Measurements from ENCODE around the gene MARCHF11. TPM values are rescaled to one million over a fixed set of nuclear protein-coding genes. Genes with fewer than 3 reads are reported as not detected.

Gene MARCHF11, protein sequence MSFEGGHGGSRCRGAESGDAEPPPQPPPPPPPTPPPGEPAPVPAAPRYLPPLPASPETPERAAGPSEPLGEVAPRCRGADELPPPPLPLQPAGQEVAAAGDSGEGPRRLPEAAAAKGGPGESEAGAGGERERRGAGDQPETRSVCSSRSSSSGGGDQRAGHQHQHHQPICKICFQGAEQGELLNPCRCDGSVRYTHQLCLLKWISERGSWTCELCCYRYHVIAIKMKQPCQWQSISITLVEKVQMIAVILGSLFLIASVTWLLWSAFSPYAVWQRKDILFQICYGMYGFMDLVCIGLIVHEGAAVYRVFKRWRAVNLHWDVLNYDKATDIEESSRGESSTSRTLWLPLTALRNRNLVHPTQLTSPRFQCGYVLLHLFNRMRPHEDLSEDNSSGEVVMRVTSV
- 33.0 and 36.6 TPM in 2 replicates for polyA plus RNA-seq (2014; cell fraction: cytosol; rRNA removed)
- 15.9 and 28.6 TPM in 2 replicates for polyA plus RNA-seq (2014; cell fraction: nucleus; rRNA removed)

DNA sequence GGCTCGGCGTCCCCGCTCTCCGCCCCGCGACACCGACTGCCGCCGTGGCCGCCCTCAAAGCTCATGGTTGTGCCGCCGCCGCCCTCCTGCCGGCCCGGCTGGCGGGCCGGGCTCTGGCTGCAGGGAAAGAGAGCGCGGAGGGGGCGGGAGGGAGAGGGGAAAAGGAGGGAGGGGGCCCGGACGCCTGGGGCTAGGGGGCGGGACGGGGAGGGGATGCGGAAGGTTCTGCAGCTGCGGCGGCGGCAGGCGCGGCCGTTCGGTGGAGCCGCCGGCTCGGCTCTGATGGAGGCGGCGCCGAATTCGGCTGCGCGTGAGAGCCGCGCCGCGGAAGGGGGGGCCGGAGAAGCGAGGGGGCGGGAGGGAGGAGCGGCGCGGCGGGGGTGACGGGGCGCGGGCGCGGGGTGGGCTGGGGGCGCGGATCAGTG, at the start of gene MARCHF11:
Gene MARCHF11, minus strand, starts transcription at position 281 of the 425 bp plus-strand sequence. Its CDS starts 216 bp downstream, at position 65.
- peak; percentile 43 for DNase-seq (ENCODE audit: low spot score)

DNA sequence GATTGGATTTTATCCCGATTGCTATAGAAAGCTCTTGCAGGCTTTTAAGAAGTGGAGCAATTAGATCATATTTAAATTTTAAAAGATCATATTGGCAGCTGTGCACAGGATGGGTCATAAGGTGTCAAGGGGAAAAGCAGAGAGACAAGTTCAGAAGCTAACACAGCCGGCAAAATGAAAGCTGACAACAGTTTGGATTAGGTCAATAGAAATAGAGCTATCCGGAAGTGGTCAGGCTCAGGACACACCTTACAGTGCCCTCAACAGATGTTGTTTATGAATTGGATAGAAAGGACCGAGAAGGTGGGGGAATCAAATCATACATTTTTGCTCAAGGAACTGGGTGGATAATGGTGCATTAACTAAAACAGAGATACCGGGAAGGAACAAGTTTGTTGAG, 46.3 kb upstream of the MARCHF11 start:
- DNase-seq (ENCODE audit: low spot score) = no peak

DNA sequence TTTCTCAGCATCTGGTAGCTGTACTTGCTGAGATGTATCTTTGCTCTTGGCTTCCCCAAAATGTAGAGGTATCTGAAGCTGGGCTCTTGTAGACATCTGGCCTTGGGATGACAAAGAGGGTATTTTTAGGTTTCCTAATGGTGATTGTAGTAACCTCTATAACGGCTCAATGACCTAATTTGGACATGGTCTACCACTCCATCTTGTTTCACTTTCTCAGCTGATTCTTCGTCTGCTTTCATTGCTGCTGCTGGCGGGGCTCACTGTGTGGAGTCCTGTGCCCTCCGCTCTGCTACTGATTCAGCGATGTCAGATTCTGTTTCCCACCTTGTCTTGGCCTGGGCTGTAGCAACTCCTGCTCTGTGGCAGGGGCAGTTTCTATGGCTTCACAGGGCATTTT, 12.7 kb upstream of the MARCHF11 start:
- no peak for DNase-seq (ENCODE audit: low spot score)

DNA sequence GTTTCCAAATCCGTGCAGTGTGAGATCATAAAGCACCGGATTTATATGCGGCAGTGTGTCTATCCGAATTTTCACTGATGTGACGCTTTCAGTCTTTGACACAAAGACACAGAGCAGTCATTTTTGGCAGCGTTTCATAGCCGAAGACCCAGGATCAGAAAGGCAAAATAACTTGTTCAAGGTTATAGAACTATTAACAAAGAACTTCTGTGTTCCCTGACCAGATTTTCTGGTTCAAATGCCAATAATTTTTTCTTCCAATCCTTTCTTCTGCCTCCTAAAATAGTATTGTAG, 1.1 kb upstream of the MARCHF11 start:
- DNase-seq (ENCODE audit: low spot score) = no peak

DNA sequence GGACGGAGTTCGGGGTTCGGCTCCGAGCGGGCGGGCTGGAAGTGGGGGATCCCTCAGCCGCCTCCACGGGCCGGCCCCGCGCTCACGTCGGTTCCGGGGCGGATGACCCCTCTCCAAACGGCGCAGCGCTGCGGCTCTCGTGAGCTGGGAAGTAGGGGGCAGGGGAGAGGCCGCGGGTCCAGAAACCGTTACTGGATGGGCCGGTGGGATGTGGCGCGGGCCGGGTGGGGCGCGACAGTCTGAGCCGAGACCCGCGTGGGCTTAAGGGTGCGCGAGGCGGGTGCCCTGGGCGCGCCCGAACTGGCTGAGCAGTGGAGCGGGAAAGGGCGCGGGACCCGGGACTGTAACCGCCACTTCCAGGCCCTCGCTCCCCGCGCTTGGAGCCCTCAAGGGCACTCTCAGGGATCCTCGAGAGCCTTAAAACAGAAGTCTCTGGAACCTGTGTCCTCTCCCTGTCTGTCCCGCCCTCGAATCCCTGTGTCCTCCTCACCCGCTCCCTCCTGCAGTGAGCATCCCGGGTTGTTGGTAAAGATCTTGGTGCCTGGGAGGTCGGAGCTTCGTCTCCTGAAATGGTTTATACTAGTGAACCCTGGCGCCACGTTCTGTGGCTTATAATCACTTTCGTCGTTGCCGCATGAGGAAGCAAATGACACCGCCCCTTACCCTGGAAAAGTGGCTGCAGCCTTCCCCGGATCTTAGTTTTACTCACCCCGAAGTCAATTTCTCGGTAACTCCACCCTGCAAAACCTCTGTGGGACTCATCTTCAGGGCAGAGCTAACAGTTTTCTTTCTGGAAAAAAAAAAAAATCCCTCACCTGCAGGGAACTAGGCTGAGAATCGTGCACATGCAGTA, 571 bp upstream of the MARCHF11 start:
- DNase-seq (ENCODE audit: low spot score) = peak; percentile 15

DNA sequence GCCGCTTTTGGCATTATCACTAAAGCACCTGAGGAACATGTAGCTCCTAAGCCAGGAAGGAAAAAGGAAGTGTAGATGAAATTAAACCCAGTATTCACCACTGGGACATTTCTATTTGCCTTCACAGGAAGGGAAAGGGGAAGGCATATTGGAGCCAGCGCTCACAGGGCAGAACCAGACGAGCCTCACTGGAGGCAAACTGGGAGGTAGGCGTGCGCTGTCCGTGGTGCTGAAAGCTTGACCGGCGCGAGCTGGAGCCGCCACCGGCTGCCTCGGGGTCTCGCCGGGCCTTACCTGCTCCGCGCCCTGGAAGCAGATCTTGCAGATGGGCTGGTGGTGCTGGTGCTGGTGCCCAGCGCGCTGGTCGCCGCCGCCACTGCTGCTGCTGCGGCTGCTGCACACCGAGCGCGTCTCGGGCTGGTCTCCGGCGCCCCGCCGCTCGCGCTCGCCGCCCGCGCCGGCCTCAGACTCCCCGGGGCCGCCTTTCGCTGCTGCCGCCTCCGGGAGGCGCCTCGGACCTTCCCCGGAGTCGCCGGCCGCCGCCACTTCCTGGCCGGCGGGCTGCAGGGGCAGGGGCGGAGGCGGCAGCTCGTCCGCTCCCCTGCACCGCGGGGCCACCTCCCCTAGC, 732 bp downstream of the MARCHF11 start:
- DNase-seq (ENCODE audit: low spot score) = peak; percentile 74

DNA sequence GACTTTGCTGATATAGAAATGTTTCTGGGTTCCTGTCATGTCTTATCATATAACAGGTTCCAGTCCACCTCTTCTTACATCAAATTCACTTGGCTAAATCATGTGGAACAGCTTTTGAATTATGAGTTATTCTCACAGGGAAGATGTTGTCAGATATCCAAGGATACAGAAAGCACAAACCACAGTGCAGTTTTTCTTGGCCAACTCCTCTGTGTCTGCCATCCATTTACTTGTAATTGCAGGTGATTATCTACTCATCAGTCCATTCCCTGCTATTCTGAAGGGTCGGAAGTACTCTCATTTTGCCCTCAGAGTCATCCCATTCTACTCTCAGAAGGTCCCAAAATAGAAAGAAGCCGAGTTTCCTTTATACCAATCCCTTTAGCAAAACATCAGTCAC, 10.0 kb downstream of the MARCHF11 start:
- peak; percentile 95 for DNase-seq (ENCODE audit: low spot score)

DNA sequence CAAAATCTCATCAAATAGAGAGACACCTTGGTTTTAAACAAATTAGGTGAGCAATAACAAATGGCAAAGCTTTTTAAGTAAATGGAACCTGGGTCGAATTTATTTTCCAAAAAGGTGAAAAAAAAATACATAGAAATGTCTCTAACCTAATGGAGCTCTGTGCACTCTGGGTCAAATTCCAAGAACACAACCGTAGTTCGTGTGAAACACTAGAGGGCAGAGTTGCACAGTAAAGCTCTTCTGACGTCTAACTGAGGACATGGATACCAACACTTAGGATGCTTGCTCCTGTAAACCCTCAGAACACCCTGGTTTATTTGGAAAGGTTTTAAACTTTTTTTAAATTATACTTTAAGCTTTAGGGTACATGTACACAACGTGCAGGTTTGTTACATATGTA, 18.9 kb downstream of the MARCHF11 start:
- peak; percentile 84 for DNase-seq (ENCODE audit: low spot score)

DNA sequence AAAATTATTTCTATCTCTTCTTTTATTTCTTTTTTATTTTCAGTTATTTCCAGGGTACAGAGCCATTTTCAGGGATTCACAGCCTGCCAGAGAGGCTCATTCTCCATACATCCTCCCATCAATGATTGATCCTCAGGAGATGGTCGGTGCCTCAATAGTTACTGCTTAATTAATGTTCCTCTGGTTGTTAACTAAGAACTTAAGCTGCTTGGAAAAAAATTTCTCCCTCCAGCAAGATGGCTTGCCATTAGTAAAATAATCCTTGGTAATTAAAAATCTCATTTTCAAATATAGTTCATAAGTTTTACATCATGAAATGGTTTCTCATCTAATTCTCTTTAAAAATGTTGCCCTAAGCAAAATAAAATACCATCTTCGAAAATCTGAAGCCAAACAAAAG, 20.0 kb downstream of the MARCHF11 start:
- no peak for DNase-seq (ENCODE audit: low spot score)

DNA sequence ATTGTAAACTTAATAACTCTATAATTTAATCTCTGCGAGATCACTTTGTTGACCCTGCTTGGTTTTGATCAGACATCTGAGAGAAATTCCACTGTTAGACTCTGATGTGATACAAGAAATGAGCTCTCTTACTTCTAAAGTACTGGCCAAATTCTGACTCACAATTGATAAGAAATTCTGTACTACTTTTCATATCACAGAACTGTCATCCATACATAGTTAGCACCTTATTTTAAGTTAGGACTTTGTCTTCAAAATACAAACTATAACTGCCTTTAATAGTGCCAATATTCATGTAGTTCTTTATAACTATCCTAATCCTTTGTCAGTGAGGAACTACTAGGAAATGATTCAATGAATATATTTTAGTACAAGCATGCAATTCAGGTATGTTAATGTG, 23.4 kb downstream of the MARCHF11 start:
- DNase-seq (ENCODE audit: low spot score) = no peak

DNA sequence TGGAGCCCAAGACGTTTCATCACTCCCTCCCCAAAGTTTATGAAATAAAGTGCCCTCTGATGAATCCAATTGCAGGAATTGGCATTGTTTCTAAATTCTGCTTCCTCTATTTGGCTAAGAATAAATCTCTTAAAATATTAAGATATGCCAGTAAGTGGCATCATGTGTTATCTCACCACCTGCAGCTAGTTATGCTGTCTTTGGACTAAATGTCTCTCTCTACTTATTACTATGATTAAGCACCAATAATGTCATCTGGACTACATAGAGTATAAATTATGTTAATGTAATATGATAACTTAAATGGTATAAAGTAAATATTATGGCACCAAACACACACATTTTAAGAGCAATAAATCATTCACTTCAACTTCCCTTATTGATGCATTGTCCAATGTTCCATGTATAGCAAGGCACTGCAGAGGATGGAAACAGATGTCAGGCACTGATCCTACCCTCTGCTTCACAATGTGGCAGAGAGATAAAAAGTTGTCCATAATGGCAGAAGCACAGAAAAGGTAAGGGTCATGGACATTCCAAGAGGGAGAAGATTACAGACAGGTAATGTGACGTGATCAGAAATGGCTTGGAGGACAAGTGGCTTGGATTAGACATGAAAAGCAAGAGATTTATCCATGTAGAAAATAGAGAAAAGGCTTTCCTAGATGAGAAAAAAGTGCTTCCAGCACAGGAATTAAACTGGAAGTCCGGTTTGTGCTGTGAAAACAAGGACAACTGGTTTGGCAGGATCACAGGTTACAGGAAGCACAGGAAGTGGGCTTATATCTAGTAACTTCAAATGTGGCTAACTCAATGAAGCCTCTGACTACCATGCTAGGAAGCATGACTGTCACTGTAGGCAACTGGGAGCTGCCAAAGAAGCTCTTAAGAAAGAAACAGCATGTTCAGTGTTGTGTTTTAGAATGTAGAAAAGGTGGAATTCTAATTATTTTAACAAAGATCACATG, 26.7 kb downstream of the MARCHF11 start:
- peak; percentile 47 for DNase-seq (ENCODE audit: low spot score)

DNA sequence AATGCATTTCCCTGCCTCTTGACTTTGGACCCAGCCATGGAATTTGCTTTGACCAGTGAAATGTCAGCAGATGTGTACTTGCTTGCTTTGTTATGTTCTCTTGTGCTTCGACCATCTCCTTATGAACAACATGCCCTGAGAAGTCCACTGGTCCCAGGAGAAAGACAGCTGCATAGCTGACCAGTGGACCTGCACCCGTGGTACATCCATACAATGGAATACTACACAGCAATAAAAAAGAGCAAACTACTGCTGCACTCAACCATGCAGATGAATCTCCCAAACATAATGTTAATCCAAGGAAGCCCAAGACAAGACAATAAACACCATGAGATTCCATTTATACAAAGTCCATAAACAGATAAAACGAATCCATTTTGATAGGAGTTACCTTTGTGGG, 30.0 kb downstream of the MARCHF11 start:
- no peak for DNase-seq (ENCODE audit: low spot score)

DNA sequence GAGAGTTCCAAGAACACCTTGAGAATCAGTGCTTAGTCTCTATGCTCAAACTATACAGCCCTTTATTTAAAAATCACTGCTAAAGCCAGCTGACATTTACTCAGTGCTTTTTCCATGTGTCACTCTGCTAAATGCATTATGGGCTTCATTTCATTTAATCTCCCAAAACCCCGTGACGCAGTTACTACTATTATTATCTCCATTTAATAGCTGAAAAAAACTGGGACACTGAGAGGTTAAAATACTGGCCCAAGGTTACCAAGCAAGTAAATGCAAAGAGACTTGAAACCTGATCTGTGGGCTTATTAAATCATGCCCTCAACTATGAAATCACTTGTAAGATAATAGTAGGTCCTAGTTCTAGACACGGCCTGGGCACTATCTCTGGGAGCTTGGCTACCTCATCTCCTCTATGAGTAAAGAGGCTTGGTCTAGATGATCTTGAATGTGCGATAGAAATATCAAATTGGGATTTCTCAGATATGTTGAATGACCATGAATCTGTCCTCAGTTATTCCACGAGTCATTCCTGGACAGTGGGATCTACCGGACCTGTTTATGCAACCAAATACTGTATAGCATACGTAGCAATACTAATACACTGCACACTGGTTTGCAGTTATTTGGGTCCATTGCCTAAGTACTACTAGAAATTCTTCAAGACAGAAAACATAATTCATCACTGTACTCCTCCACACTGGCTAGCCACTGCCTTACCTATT, 32.3 kb downstream of the MARCHF11 start:
- DNase-seq (ENCODE audit: low spot score) = peak; percentile 29

DNA sequence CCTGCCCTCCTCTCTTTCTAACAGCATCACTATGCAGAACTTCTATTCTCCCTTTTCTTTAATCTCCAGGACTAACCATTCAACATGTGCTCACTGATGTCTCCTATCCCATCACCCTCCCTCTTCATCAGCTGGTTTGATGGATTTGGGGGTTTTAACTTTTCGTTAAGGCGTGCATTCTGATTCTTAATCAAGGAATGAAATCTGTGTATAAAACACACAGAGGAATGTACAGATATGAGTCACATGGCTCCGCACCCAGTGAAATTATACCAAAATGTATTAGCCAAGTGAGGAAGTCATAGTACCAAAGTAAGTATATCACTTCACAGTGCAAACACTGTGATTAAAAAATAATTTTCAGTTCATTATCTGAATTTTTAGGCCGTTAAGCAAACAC, 35.2 kb downstream of the MARCHF11 start:
- DNase-seq (ENCODE audit: low spot score) = no peak

DNA sequence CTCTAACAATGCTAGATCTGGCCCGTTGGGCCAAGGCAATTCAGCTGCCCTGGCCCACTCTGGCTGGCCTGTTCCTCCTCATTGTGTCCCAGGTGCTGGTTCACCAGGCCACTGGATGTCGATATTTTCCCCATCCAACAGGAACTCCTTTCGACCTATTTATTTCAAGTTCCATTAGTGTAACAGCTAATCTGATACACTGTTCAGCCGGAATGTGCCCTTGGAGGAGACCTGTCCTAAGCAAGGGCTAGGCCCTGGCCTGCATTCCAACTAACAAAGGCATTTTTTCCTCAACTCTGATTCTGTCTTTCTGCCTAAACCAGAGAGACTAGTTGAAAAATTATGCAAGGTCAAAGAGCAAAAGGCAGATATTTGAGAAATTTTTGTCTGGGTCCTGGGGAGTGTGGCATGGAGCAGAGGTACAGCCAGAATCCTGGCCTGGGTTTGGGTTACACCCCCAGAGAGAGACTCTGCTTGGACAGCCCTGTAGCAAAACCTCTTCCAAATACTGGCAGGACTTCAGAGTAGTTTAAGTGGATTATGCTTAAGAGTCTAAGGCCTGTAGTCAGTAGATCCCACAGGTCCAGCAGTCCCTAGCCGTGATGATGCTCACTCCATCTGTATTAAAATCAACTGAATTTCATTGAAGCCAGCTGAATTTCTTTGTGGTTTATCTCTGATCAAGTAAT, 36.1 kb downstream of the MARCHF11 start:
- peak; percentile 51 for DNase-seq (ENCODE audit: low spot score)

DNA sequence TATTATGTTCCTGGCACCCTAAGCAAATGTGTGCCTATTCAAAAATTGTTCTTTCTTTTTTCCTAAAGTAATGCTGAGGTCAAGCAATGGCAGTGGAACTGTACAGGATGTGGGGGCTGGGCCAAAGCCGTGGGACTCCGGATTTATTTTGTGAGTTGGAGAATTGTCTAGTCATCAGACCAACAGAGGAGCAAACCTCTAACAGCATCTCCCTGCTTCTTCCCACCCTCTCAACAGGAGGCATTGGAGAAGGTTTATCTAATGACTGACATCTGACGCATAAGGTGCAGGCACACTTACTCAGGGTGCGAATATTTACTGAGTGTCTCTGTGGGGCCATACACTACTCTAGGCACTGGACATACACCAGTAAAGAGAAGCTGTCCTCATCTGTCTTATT, 38.6 kb downstream of the MARCHF11 start:
- no peak for DNase-seq (ENCODE audit: low spot score)

DNA sequence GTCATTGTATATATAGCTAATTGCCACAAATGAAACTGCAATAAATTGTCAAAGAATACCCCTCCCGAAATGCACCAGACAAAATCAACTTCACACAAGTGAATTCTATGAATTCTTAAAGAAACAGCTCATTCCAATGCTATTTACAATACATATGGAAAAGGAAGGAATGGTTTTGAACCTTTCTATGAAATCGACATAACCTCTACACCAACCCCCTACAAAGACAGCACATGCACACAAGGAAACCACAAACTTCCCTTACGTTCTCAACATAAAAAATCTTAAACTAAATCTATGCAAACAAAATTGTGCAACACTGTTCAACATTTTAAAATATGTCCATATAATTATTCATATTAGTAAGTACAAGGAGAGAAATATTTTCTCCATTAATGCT, 39.2 kb downstream of the MARCHF11 start:
- DNase-seq (ENCODE audit: low spot score) = no peak

DNA sequence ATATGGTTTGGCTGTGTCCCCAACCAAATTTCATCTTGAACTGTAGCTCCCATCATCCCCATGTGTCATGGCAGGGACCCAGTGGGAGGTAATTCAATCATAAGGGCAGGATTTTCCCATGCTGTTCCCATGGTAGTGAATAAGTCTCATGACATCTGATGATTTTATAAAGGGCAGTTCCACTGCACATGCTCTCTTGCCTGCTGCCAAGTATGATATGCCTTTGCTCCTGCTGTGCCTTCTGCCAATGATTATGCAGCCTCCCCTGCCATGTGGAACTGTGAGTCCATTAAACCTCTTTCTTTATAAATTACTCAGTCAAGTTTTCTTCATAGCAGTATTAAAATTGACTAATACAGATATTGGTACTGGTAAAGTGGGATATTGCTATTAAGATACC, 42.4 kb downstream of the MARCHF11 start:
- DNase-seq (ENCODE audit: low spot score) = no peak

DNA sequence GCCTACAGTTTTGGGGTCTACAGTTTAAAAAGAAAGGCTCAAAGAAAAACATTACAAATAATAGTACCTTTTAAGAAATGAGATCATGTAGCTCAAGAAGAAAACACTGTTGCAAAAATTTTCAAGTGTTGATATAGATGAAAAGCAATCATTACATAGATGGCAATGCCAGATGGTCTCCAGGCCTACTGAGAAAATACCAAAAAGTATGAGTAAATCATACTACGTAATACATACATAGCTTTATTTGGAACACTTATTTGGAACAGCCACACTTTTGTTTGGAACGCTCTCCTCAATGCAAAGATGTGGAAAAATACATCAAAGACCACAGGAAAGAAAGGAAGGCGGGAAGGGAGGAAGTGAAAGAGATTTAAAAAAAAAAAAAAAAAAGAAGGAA, 44.1 kb downstream of the MARCHF11 start:
- no peak for DNase-seq (ENCODE audit: low spot score)

DNA sequence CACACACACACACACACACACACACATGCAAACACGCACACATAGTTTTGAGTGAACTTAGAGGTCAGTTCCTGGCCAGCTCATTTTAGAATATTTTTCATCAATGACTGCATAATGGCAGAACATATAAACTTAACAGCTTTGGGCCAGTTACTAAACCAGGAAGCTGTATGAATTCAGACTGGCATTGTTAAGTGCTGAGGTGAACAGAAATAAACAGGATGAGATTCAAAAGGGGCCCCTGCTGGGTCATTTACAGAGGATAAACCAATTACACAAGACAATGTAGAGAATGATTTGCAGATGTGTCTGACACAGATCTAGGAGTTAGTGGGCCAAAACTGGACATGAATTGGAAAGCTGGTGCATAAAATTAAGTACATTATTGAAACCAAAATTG, 44.6 kb downstream of the MARCHF11 start:
- peak; percentile 83 for DNase-seq (ENCODE audit: low spot score)
